GM11168 (cell line): ENCODE results near the gene AFAP1.

Source experiments
- in situ Hi-C: fragments of 300-500 bp; cut with MboI; formaldehyde crosslinking; loops from one replicate; pipeline ENCODE4 v1.12.0; 2022; ENCODE audit warnings: low sequenced_read_pairs; ENCODE audit not compliant: unreplicated experiment

The AFAP1 gene

GRCh38 chr4:7778510-7779431, 160.9 kb downstream of the AFAP1 start:
- in situ Hi-C loops = no loop called here

GRCh38 chr4:7777871-7778509, 161.7 kb downstream of the AFAP1 start:
- in situ Hi-C loops = no loop called here

DNA sequence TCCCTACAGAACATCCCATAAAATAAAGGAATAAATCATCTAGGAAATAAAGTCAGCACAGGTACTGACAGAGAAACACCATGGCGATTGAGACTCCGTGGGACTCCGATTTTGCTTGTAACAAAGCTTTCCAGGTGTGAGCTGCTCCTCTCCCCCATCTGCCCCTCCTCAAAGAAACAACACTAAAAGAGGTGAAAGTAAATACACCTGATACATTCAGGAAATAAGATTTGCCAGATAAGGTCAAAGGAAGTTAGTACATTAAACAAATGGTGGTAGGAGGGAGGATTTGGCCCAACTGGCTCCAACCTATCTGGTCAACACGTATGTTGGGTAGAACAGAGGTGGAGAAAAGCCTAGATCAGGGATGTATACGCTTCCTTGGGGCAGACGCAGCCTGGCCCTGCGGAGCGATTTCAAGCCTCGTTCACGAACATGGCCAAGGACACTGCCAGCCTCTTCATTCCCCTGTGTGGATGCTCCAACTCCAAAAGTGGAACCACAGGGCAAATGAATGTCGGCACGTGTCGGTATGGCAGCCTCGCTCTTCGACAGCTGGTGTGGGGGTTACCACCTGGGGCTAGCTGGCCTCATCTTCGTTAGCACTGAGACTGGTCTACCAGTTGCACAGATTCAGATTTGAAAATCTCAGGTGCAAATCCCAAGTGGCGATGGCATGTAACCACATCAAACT, 162.5 kb downstream of the AFAP1 start:
- in situ Hi-C loops = no loop called here

DNA sequence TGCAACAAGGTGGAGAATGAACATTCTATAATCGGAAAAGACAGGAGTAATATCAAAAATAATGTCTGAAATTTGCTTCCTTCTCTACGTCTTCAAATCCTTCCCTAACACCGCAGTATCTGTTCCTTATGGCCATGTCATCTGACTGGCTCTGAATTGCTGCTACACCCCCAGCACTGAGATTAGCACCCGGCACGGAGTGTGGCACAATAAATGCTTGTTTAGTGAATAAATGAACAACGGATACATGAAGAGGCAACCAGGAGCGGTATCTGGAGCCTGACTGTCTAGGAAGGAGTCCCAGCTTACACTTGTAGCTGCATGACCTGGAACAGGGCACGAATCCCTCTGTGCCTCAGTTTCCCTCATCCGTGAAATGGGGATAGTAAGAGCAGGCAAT, 164.3 kb downstream of the AFAP1 start:
- in situ Hi-C loops = no loop called here

DNA sequence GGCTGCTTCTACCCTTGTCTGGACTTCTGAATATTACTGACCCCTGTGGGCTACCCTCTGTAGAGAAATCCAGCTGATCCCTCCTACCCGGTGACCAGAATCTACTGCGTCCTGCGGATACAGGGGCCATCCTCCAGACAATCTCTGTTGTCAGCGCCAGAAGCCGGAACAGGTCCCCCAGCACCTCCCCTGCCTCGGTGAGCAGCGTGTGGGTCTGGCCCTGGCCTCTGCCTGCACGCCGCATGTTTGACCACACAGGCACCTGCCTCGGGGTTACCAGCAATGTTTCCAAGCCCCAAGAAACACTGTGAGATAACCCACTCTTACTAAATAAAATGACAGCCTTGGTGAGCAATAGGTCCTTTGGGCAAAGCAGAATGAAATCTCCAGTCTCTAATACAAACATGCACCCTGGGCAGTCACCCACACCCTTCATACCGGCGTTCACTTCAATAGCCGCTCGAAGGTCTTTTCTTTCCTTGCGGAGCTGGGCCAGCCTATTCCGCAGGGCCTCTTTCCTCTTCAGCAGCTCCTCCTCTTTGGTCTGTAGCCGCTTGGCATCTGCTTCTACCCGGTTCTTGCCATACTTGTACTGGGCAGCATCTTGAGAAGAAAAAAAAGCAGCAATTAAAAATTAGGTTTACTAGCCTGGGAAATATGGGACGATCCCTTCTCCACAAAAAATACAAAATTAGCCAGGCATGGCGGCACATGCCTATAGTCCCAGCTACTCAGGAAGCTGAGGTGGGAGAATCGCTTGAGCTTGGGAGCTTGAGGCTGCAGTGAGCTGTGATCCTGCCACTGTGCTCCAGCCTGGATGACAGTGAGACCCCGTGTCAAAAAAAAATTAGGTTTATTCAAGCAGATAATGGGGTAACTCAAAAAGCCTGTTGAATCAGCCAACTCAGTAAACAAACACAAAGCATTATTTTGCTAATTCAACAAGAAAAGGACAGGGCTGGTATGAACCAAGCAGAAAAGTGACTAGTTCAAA, 165.1 kb downstream of the AFAP1 start:
- in situ Hi-C loops = no loop called here

- in situ Hi-C loops = no loop called here
These were observed 166.1 kb downstream of the AFAP1 start for GRCh38 chr4:7773401-7774180.

DNA sequence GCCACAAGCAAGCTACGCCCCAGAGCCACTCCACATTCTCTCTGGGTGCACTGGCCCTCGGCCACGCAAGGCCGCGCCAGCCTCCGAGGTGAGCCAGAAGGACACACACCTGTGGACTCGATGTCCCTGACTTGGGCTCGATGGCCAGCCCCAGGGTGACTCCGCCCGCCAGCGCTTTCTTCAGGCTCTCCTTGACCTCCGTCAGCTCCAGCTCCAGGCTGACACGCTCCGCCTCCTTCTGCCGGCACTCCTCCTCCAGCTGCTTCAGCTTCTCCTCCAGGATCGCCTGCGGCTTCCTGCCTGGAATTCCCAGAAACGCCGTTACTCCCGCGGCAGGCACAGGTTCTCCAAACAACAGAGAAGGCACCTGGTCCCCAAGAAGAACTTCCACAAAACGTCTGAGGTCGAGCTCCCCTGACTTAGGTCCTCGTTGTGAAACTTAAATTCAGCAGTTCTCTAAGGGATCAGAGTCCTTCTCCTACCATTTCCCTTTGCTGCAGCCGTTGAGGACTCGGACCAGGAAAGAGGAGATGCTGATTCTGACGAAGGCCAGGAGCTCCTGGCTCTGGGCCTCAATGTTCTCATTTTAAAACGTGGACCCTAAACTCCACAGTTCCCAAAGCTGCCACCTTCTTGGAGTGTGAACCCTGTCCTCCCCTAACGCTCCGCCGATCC, 166.8 kb downstream of the AFAP1 start:
- in situ Hi-C loops = no loop called here

- in situ Hi-C loops = no loop called here
These were observed 167.8 kb downstream of the AFAP1 start for GRCh38 chr4:7771541-7772507.

GRCh38 chr4:7771056-7771455, 168.6 kb downstream of the AFAP1 start:
- in situ Hi-C loops = no loop called here

- in situ Hi-C loops = no loop called here
These were observed 169.2 kb downstream of the AFAP1 start for GRCh38 chr4:7770224-7771050.

DNA sequence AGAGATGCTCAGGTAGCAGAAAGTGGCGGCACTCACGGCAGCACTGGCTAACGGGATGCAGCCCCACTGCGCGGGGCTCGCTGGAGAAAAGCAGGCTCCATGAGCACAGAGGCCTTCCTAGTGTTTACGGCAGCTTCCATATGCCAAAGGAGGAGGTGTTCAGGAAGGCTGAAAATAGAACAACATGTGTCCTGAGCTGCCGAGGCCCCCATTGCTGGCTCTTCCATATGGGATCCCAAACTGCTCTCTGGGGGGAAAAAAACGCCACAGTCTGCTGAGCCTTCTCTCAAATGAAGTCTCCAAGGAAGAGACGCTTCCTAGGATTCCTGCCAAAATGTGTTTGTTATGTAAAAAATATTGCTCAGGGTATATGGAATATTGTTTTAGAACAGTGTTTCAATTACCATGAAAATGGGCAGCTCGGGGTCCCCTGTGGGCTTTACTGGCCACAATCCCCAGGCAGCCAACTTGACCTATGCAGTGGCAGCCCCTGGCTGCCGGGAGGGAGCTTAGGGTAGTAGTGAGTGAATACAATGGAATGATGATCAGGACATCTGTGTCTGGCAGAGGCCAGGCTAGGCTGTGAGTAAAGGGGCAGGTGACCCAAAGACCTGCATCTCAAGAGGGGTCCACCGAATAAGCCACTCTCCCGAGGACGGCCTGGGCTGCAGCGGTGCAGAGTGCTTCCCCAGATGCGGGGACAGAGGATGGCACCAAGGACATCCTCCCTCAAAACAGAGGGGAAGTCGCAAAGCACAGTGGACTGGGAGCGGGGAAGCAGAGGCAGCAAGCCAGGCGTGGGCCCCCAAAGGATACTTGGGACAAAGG, 170.1 kb downstream of the AFAP1 start:
- in situ Hi-C loops = no loop called here

DNA sequence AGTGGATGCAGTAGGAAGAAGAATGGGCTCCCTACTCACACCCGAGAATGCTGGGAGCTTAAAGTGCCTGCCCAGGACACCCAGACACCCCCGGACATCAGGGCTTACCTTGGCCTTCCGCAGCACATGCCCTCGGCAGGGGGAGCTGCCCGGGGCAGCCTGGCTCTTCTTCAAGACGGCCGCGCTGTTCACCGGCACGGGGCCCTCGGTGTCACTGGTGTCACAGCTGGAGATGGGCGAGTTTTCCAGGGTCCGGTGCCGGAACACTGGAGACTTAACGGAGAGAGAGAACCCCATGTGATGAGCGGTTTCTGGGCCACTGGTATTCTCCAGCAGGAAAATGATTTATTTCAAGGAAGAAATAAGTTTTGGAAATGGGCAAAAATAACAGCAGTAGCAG, 170.9 kb downstream of the AFAP1 start:
- in situ Hi-C loops = no loop called here

DNA sequence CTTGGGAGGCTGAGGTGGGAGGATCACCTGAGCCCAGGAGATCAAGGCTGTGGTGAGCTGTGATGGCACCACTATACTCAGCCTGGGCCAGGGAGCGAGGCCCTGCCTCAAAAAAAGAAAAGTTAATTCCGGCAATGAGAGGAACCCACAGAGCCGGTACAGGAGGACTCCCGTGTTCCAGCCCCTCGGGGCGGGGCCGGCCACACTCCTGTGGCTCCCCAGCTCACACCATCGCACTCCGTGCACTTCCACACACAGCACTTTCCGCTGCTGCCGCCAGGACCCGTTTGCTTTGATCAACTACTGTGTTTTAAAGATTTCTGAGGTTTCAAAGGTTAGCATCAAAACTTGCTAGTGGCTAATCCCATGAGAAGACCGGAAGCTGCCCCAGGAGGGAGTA, 171.7 kb downstream of the AFAP1 start:
- in situ Hi-C loops = no loop called here

- in situ Hi-C loops = no loop called here
These were observed 172.1 kb downstream of the AFAP1 start for GRCh38 chr4:7767526-7767925.

GRCh38 chr4:7766661-7767345, 172.9 kb downstream of the AFAP1 start:
- in situ Hi-C loops = no loop called here
